Measurements from ENCODE around the gene TAMALIN. TPM values are rescaled to one million over a fixed set of nuclear protein-coding genes. Genes with fewer than 3 reads are reported as not detected.
A peak's percentile ranks its signal among the peaks of the same experiment; 100 is the strongest.

The TAMALIN gene
- total RNA-seq, 2 donors from 2014 or later = 9.9 to 32.9 TPM

DNA sequence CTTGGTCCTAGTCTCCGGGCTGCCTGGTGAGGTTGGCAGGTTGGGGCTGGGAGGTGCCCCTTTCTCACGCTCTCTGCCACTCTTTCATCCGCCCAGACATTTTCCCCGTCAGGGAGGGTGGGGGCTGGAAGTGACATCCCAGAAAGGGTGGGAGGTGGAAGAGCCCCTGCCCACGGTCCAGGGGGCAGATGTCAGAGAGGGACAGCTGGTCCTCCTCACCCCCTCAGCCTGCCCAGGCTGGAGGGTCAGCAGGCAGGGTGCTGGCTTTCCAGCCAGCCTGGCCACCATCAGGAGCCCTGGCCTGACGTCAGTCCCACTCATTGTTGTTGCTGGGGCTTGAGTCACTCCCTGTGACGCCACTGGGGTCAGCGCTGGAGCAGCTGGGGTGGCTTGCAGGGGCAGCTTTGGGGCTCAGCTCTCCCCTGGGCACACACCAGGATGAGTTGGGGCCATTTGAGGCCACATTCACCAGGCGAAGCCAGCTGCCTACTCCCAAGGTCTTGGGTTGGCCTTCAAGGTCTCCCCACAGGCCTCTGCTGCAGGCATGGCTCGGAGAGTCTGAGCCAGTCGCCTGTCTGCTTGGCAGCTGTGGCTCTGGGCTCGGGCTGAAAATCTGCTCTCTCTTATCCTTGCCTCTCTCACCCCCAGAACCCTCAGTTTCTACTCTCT, 57.4 kb downstream of the TAMALIN start:
- no peak for DNase-seq (ENCODE audit: low spot score in 2 of 2)
- no peak for ATAC-seq
- H3K36me3 Mint-ChIP-seq = no peaks in the 10 kb centered on the region
- H3K27ac Mint-ChIP-seq = peak overlapping the region in 1 of 2 donors; percentile 51
- H3K9me3 Mint-ChIP-seq = no peaks in the 10 kb centered on the region

Other genes with a start within 250 kb of the TAMALIN start
- under 1 TPM; 0.30 to 0.54 TPM for gene FIGNL2, start 158.2 kb upstream of the TAMALIN start, total RNA-seq
- gene ANKRD33, start 118.8 kb upstream of the TAMALIN start, total RNA-seq = not detected
- not detected for gene ACVRL1, start 99.4 kb upstream of the TAMALIN start, total RNA-seq
- 1 to 10 TPM; 5.2 to 9.0 TPM for gene ACVR1B, start 55.2 kb upstream of the TAMALIN start, total RNA-seq
- 10 to 100 TPM; 29.8 to 76.0 TPM for gene NR4A1, start 44.5 kb downstream of the TAMALIN start, total RNA-seq
- gene ATG101, start 63.0 kb downstream of the TAMALIN start, total RNA-seq = 10 to 100 TPM; 28.5 to 46.8 TPM
- not detected for gene SMIM41, start 72.8 kb downstream of the TAMALIN start, total RNA-seq
- gene KRT80, start 185.1 kb downstream of the TAMALIN start, total RNA-seq = not detected
- 1 to 10 TPM in 1 of 2 donors, under 1 TPM in 1; 0.36 to 8.0 TPM for gene KRT7, start 226.3 kb downstream of the TAMALIN start, total RNA-seq

All from activated naive CD4-positive, alpha-beta T cell treated with anti-CD3 and anti-CD28 coated beads, Interleukin-2, amount 50 U/mL, for 72 hours (primary cell).